ENCODE results near the gene PRKG1. TPM values are rescaled to one million over a fixed set of nuclear protein-coding genes. Genes with fewer than 3 reads are reported as not detected.

PRKG1 gene
- total and polyA plus RNA-seq, 2 of the 4 experiments (the other 2 are of a cell fraction): 3.5 to 18.3 TPM

GRCh38 chr10:52217531-52217930 is 1143.2 kb downstream of the PRKG1 start:
- Histone ChIP-seq H3K14ac (replicated peaks; ENCODE audit: low read depth, low read length) (no peak overlapping the region), H3K18ac (ENCODE audit: low read depth, low read length) (no peak overlapping the region), H3K56ac (ENCODE audit: extremely low read depth, insufficient read depth, low read length) (no peak overlapping the region), H3K27ac (ENCODE audit: insufficient read depth, low read length) (no peak overlapping the region), H2AK5ac (ENCODE audit: low read depth, low read length) (no peak overlapping the region; the same call in 1 of the 2 replicates), H3K9me1 (ENCODE audit: insufficient read depth, low read length) (no peaks in the 10 kb centered on the region), H3K9ac (ENCODE audit: low read depth, low read length) (no peak overlapping the region), H4K8ac (ENCODE audit: low read depth in 2 of 2, low read length in 2 of 2) (no peak overlapping the region), H4K5ac (ENCODE audit: low read depth, low read length) (no peak overlapping the region), H2AK9ac (replicated peaks; ENCODE audit: low read depth, low read length, poor library complexity) (no peak overlapping the region), H3K79me1 (ENCODE audit: low read depth in 1 of 2, low read length in 2 of 2) (no peaks in the 10 kb centered on the region), H3K4me3 (ENCODE audit: insufficient read depth, low read depth, low read length) (no peak overlapping the region), H3K4me1 (ENCODE audit: control insufficient read depth, insufficient read depth, low read length) (peaks cover 3% of the 10 kb centered on the region), H2BK120ac (ENCODE audit: low read depth, low read length) (no peak overlapping the region), H2AFZ (replicated peaks; ENCODE audit: low read length, poor library complexity) (no peak overlapping the region), H3K27me3 (ENCODE audit: control insufficient read depth, insufficient read depth, low read length) (no peaks in the 10 kb centered on the region), H2BK20ac (ENCODE audit: low read depth, low read length) (no peak overlapping the region), H4K20me1 (ENCODE audit: insufficient read depth, low read length) (no peaks in the 10 kb centered on the region), H2BK15ac (ENCODE audit: low read depth, low read length) (no peak overlapping the region), H3K36me3 (ENCODE audit: control insufficient read depth, insufficient read depth, low read length) (no peaks in the 10 kb centered on the region), H3K9me3 (ENCODE audit: control insufficient read depth, insufficient read depth, low read length) (no peaks in the 10 kb centered on the region), H3K4ac (ENCODE audit: low read depth, low read length) (no peak overlapping the region), H2BK5ac (ENCODE audit: low read depth, low read length, poor library complexity, severe bottlenecking) (no peak overlapping the region), H3K4me2 (ENCODE audit: low read depth, low read length) (no peak overlapping the region), H4K91ac (ENCODE audit: insufficient read depth, low read depth, low read length) (no peak overlapping the region), H3K23ac (ENCODE audit: low read depth, low read length) (no peak overlapping the region)
- DNase-seq: no peak
- TF ChIP-seq RFX5 (IDR thresholded peaks at IDR 0.05; ENCODE audit: low read depth, low read length) (no peak), CHD1 (IDR thresholded peaks at IDR 0.05; ENCODE audit: low read depth, low read length) (no peak), BHLHE40 (IDR thresholded peaks at IDR 0.05; ENCODE audit: low read depth, low read length) (no peak), CEBPB (IDR thresholded peaks at IDR 0.05; ENCODE audit: low read depth, low read length) (no peak), RAD21 (IDR thresholded peaks at IDR 0.05; ENCODE audit: low read length) (no peak), MAZ (IDR thresholded peaks at IDR 0.05; ENCODE audit: borderline replicate concordance, low read depth, low read length) (no peak), FOS (IDR thresholded peaks at IDR 0.05; ENCODE audit: low read depth, low read length) (no peak), SMC3 (IDR thresholded peaks at IDR 0.05; ENCODE audit: low read depth, low read length) (no peak), MAFK (IDR thresholded peaks at IDR 0.05; ENCODE audit: low read depth, low read length) (no peak), POLR2A (IDR thresholded peaks at IDR 0.05; ENCODE audit: low read depth, low read length) (no peak), NFE2L2 (IDR thresholded peaks at IDR 0.05; ENCODE audit: low read depth, low read length) (no peak), CTCF (conservative IDR thresholded peaks at IDR 0.05; ENCODE audit: low read depth, low read length) (no peak), MXI1 (IDR thresholded peaks at IDR 0.05; ENCODE audit: borderline replicate concordance, low read depth, low read length) (no peak), RCOR1 (IDR thresholded peaks at IDR 0.05; ENCODE audit: insufficient replicate concordance, low read length) (no peak)
- TF ChIP-seq, protein P1, sequence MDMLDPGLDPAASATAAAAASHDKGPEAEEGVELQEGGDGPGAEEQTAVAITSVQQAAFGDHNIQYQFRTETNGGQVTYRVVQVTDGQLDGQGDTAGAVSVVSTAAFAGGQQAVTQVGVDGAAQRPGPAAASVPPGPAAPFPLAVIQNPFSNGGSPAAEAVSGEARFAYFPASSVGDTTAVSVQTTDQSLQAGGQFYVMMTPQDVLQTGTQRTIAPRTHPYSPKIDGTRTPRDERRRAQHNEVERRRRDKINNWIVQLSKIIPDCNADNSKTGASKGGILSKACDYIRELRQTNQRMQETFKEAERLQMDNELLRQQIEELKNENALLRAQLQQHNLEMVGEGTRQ (IDR thresholded peaks at IDR 0.05; ENCODE audit: low read depth, low read length): no peak
- TF ChIP-seq, protein P2, sequence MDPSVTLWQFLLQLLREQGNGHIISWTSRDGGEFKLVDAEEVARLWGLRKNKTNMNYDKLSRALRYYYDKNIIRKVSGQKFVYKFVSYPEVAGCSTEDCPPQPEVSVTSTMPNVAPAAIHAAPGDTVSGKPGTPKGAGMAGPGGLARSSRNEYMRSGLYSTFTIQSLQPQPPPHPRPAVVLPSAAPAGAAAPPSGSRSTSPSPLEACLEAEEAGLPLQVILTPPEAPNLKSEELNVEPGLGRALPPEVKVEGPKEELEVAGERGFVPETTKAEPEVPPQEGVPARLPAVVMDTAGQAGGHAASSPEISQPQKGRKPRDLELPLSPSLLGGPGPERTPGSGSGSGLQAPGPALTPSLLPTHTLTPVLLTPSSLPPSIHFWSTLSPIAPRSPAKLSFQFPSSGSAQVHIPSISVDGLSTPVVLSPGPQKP (IDR thresholded peaks at IDR 0.05; ENCODE audit: borderline replicate concordance, low read depth, low read length): no peak
- no TSS peak for BruUV-seq (replicated peaks)
- ChIA-PET POLR2A (ENCODE audit: unreplicated experiment) (no interaction called here), CTCF (interaction anchor here (0.6 kb wide), 1 partner anchor 261 kb away, joined by 3 read pairs; no protein-coding TSS in a partner anchor)
- intact Hi-C loops (cut with micrococcal nuclease): loop anchor here (5.0 to 10.0 kb wide), 2 partner anchors 190 to 213 kb away; no protein-coding TSS in a partner anchor
- dilution Hi-C loops (cut with HindIII; ENCODE audit: low sequenced_read_pairs, unreplicated experiment): no loop called here
- ATAC-seq (ENCODE audit: low read depth): no peak
- WGBS, 2 experiments (ENCODE audit: extremely low coverage in 2 of 2, insufficient read length in 1 of 2): no CpG with 5 or more reads among the region's 1 CpG
- in situ Hi-C loops (cut with MboI; ENCODE audit: low sequenced_read_pairs): loop anchor here (10.0 kb wide), 2 partner anchors 1153 to 1223 kb away; no protein-coding TSS in a partner anchor
